Stromal cell of bone marrow (primary cell): ENCODE data around the gene SOX10.

Source experiments
- DNase-seq: peaks from one replicate; pipeline ENCODE4 v3.0.0-alpha.2; 2012; ENCODE audit warnings: low read depth

The SOX10 gene

GRCh38 chr22:37930270-37930951 is 53.9 kb downstream of the SOX10 start:
- no peak for DNase-seq

- DNase-seq = no peak
These were observed 55.0 kb downstream of the SOX10 start for GRCh38 chr22:37929390-37929789.

- DNase-seq = no peak
These were observed 56.8 kb downstream of the SOX10 start for GRCh38 chr22:37927637-37927936.

GRCh38 chr22:37926771-37927636 is 57.4 kb downstream of the SOX10 start:
- DNase-seq = no peak

GRCh38 chr22:37926358-37926757 is 58.0 kb downstream of the SOX10 start:
- DNase-seq = no peak

- DNase-seq = no peak
These were observed 58.6 kb downstream of the SOX10 start for GRCh38 chr22:37925767-37926166.

GRCh38 chr22:37925330-37925729 is 59.0 kb downstream of the SOX10 start:
- DNase-seq = no peak

GRCh38 chr22:37924386-37925065 is 59.8 kb downstream of the SOX10 start:
- no peak for DNase-seq

GRCh38 chr22:37923927-37924326 is 60.4 kb downstream of the SOX10 start:
- no peak for DNase-seq
